ENCODE measurements around the gene PROS1.
"Not testable (repeated sequence)": the region's sequence is repeated elsewhere in the genome, so short reads cannot be mapped to it uniquely, and the experiment has no call there.

Gene PROS1

GRCh38 chr3:93906245-93906644 is 67.5 kb downstream of the PROS1 start:
- Histone ChIP-seq H3K9me3 (no peaks in the 10 kb centered on the region), H3K27me3 (ENCODE audit: low read depth) (no peaks in the 10 kb centered on the region), H3K36me3 (replicated peaks) (no peaks in the 10 kb centered on the region), H3K4me1 (no peaks in the 10 kb centered on the region), H3K4me3 (no peak overlapping the region)
- no peak for DNase-seq (ENCODE audit: low spot score in 2 of 2)
- in situ Hi-C loops (cut with MboI; ENCODE audit: low sequenced_read_pairs) = no loop called here

GRCh38 chr3:93904568-93904967 is 69.1 kb downstream of the PROS1 start:
- Histone ChIP-seq H3K4me3 (no peak overlapping the region), H3K4me1 (no peaks in the 10 kb centered on the region), H3K27me3 (ENCODE audit: low read depth) (no peaks in the 10 kb centered on the region), H3K36me3 (replicated peaks) (no peaks in the 10 kb centered on the region), H3K9me3 (no peaks in the 10 kb centered on the region)
- in situ Hi-C loops (cut with MboI; ENCODE audit: low sequenced_read_pairs) = no loop called here
- no peak for DNase-seq (ENCODE audit: low spot score in 2 of 2)

- H3K4me1 ChIP-seq; H3K27me3 ChIP-seq (ENCODE audit: low read depth); in situ Hi-C loops (cut with MboI; ENCODE audit: low sequenced_read_pairs); H3K9me3 ChIP-seq; DNase-seq (ENCODE audit: low spot score in 2 of 2); H3K4me3 ChIP-seq; H3K36me3 ChIP-seq (replicated peaks): not testable (repeated sequence)
These were observed 95.3 kb downstream of the PROS1 start for GRCh38 chr3:93878250-93879017.

DNA sequence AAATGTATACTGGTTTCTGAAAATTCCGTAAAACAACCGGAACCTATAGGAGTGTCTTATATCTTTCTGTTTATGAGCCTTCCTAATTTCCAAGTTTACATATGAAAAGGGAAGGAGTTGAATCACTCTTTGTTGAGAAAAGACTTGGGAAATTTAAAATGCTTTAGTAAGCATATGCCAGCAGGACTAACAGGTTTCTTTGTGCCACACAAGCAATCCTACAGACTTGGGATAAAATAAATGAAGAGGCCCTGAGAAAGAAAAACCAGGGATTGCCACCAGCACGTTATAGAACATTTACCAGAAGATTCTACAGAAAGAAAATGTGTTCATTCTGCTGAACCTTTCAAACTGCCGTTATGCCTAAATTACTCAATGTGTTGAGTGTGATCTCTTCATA is 96.3 kb downstream of the PROS1 start:
- H3K9me3 ChIP-seq; H3K27me3 ChIP-seq (ENCODE audit: low read depth); H3K4me1 ChIP-seq; H3K36me3 ChIP-seq (replicated peaks); in situ Hi-C loops (cut with MboI; ENCODE audit: low sequenced_read_pairs); H3K4me3 ChIP-seq; DNase-seq (ENCODE audit: low spot score in 2 of 2): not testable (repeated sequence)

- in situ Hi-C loops (cut with MboI; ENCODE audit: low sequenced_read_pairs); H3K9me3 ChIP-seq; H3K4me1 ChIP-seq: not testable (repeated sequence)
These were observed 100.3 kb downstream of the PROS1 start for GRCh38 chr3:93873412-93873811.

DNA sequence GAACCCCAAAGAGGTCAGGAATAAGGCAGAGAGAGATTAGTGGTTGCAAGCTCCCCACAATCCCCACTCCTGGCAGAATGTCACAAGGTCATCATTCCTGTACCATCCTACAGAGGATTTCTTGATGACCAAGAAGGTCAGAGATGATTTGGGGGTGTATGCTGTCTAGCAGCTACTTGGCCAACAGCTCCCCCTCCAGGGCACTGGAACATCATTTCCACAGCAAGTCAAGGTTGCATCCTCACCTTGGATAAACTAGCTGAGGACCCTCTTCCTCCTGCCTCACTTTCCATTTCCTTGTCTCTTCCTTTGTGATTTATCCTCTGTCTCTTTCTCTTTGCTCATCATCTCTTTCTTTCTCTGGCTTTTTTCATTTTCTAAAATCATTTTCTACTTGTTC is 106.3 kb downstream of the PROS1 start:
- H3K36me3 ChIP-seq (replicated peaks) = no peaks in the 10 kb centered on the region
- in situ Hi-C loops (cut with MboI; ENCODE audit: low sequenced_read_pairs) = no loop called here
- no peaks in the 10 kb centered on the region for H3K4me1 ChIP-seq
- no peaks in the 10 kb centered on the region for H3K9me3 ChIP-seq
- no peaks in the 10 kb centered on the region for H3K27me3 ChIP-seq (ENCODE audit: low read depth)
- H3K4me3 ChIP-seq = no peak overlapping the region
- DNase-seq (ENCODE audit: low spot score in 2 of 2) = no peak

More at GRCh38 chr3:93873412-93873811, 100.3 kb downstream of the PROS1 start:
- not testable (repeated sequence) for DNase-seq (ENCODE audit: low spot score in 2 of 2); H3K36me3 ChIP-seq (replicated peaks); H3K27me3 ChIP-seq (ENCODE audit: low read depth); H3K4me3 ChIP-seq

DNA sequence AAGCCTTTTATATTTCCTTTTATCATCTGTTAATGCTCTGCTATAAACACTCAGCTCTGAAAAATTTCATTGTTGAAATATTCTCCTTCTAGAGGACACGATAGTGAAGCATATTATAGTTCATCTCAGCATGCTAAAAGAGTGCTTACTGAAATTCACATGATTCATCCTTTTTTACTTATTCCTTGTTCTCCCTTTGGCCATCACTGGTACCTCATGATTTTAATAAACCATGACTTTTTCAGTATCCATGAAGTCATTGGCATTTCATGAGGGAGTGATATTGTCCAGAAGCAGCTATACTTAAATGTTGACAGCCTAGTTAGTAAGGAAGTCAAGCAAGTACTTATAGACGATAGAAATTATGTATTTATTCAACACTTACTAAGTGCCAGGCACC is 112.7 kb downstream of the PROS1 start:
- DNase-seq (ENCODE audit: low spot score in 2 of 2) = no peak
- no peaks in the 10 kb centered on the region for H3K27me3 ChIP-seq (ENCODE audit: low read depth)
- in situ Hi-C loops (cut with MboI; ENCODE audit: low sequenced_read_pairs) = no loop called here
- H3K36me3 ChIP-seq (replicated peaks) = no peaks in the 10 kb centered on the region
- H3K4me3 ChIP-seq = no peak overlapping the region
- H3K4me1 ChIP-seq = no peaks in the 10 kb centered on the region
- no peaks in the 10 kb centered on the region for H3K9me3 ChIP-seq

- no peak overlapping the region for H3K4me3 ChIP-seq
- H3K27me3 ChIP-seq (ENCODE audit: low read depth) = no peaks in the 10 kb centered on the region
- in situ Hi-C loops (cut with MboI; ENCODE audit: low sequenced_read_pairs) = no loop called here
- DNase-seq (ENCODE audit: low spot score in 2 of 2) = no peak
- no peaks in the 10 kb centered on the region for H3K9me3 ChIP-seq
- no peaks in the 10 kb centered on the region for H3K4me1 ChIP-seq
- H3K36me3 ChIP-seq (replicated peaks) = no peaks in the 10 kb centered on the region
These were observed 118.3 kb downstream of the PROS1 start for GRCh38 chr3:93855401-93855800.

- H3K9me3 ChIP-seq; H3K27me3 ChIP-seq (ENCODE audit: low read depth); DNase-seq (ENCODE audit: low spot score in 2 of 2); H3K36me3 ChIP-seq (replicated peaks); in situ Hi-C loops (cut with MboI; ENCODE audit: low sequenced_read_pairs); H3K4me3 ChIP-seq; H3K4me1 ChIP-seq: not testable (repeated sequence)
These were observed 121.5 kb downstream of the PROS1 start for GRCh38 chr3:93852228-93852627.

- in situ Hi-C loops (cut with MboI; ENCODE audit: low sequenced_read_pairs) = no loop called here
- H3K9me3 ChIP-seq = no peaks in the 10 kb centered on the region
- H3K4me3 ChIP-seq = no peak overlapping the region
- H3K36me3 ChIP-seq (replicated peaks) = no peaks in the 10 kb centered on the region
- H3K27me3 ChIP-seq (ENCODE audit: low read depth) = no peaks in the 10 kb centered on the region
- no peak for DNase-seq (ENCODE audit: low spot score in 2 of 2)
- H3K4me1 ChIP-seq = no peaks in the 10 kb centered on the region
These were observed 129.7 kb downstream of the PROS1 start for GRCh38 chr3:93843981-93844380.

DNA sequence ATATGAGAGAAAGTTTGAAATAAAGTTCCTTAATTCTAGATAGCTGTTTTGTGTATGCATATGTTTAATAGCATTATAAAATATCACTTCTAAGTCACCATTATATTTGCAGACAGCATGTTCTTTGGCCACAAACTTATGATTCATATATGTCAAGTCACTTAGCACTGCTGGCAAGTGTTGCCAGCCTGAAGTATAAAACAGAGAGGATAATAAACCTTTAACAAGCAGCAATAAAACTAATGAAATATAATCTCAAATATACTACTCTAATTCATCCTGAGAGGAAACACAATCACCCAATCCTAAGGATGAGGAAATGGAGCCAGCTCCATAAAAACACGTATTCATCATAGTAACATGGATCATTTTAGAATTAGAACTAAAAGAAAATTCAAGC is 134.5 kb downstream of the PROS1 start:
- H3K27me3 ChIP-seq (ENCODE audit: low read depth); H3K4me1 ChIP-seq; H3K4me3 ChIP-seq; H3K36me3 ChIP-seq (replicated peaks); in situ Hi-C loops (cut with MboI; ENCODE audit: low sequenced_read_pairs); DNase-seq (ENCODE audit: low spot score in 2 of 2); H3K9me3 ChIP-seq: not testable (repeated sequence)
